GM13977 (cell line): ENCODE data around the gene CERS3.

Source experiments
- DNase-seq: peaks from one replicate; pipeline ENCODE4 v3.0.0; 2012; ENCODE audit warnings: low spot score
- CTCF ChIP-seq: IDR thresholded peaks from 2 replicates; pipeline ENCODE4 v1.5.1; 2012; ENCODE audit warnings: mild to moderate bottlenecking, control low read depth; ENCODE audit not compliant: insufficient read depth; ENCODE audit errors: extremely low read depth, missing control alignments
- in situ Hi-C: fragments of 300-500 bp; cut with MboI; formaldehyde crosslinking; loops from one replicate; pipeline ENCODE4 v1.12.0; 2022; ENCODE audit warnings: low sequenced_read_pairs, low pct_unique_long_range_greater_than_20kb, mixed read lengths, inconsistent platforms; ENCODE audit not compliant: unreplicated experiment

CERS3 gene

GRCh38 chr15:100569391-100569790, 40.6 kb upstream of the CERS3 start:
- in situ Hi-C loops, result no loop called here
- TF ChIP-seq CTCF, result no peak
- DNase-seq, result no peak

- no peak for TF ChIP-seq CTCF
- in situ Hi-C loops, result no loop called here
- no peak for DNase-seq
These were observed 38.3 kb upstream of the CERS3 start for GRCh38 chr15:100566850-100567628.

GRCh38 chr15:100565591-100565990, 36.8 kb upstream of the CERS3 start:
- no peak for TF ChIP-seq CTCF
- in situ Hi-C loops, result no loop called here
- no peak for DNase-seq

GRCh38 chr15:100560323-100560722, 31.6 kb upstream of the CERS3 start:
- in situ Hi-C loops, result no loop called here
- DNase-seq, result no peak
- TF ChIP-seq CTCF, result no peak

GRCh38 chr15:100559330-100559729, 30.6 kb upstream of the CERS3 start:
- no peak for TF ChIP-seq CTCF
- in situ Hi-C loops, result no loop called here
- DNase-seq, result no peak

- DNase-seq, result no peak
- no peak for TF ChIP-seq CTCF
- in situ Hi-C loops, result no loop called here
These were observed 30.1 kb upstream of the CERS3 start for GRCh38 chr15:100558771-100559254.
